ENCODE results near the gene MDFI. TPM values are rescaled to one million over a fixed set of nuclear protein-coding genes. Genes with fewer than 3 reads are reported as not detected.

Gene MDFI
- polyA plus RNA-seq, 1 donor from 2014 or later: 42.5 TPM

GRCh38 chr6:41623330-41623729 is 14.9 kb upstream of the MDFI start:
- Histone ChIP-seq H3K27ac (ENCODE audit: low read length) (no peak overlapping the region), H4K20me1 (ENCODE audit: insufficient read depth) (no peaks in the 10 kb centered on the region), H3K36me3 (ENCODE audit: insufficient read depth, low read length) (no peaks in the 10 kb centered on the region), H3K4me2 (ENCODE audit: low read length) (no peak overlapping the region), H3K9me2 (ENCODE audit: insufficient read depth, low read length) (no peaks in the 10 kb centered on the region), H3K27me3 (ENCODE audit: insufficient read depth, low read depth, low read length) (no peaks in the 10 kb centered on the region), H3K9me3 (ENCODE audit: low read length) (no peaks in the 10 kb centered on the region), H3F3A (ENCODE audit: insufficient read depth, low read length, poor library complexity, severe bottlenecking) (no peaks in the 10 kb centered on the region), H2AFZ (ENCODE audit: low read depth, low read length) (no peak overlapping the region), H3K79me2 (replicated peaks; ENCODE audit: insufficient read depth, low read length) (no peaks in the 10 kb centered on the region), H3K9ac (ENCODE audit: low read length) (no peak overlapping the region), H3K4me3 (ENCODE audit: low read length) (no peak overlapping the region)
- TF ChIP-seq EZH2 (IDR thresholded peaks at IDR 0.05; ENCODE audit: borderline replicate concordance, insufficient read depth, low read length, poor library complexity, severe bottlenecking): no peak
- TF ChIP-seq POLR2AphosphoS5 (IDR thresholded peaks at IDR 0.05): no peak
- no peak for TF ChIP-seq MXI1 (conservative IDR thresholded peaks at IDR 0.05; ENCODE audit: poor library complexity, severe bottlenecking)

- no peaks in the 10 kb centered on the region for H3K9me2 ChIP-seq (ENCODE audit: insufficient read depth, low read length)
- no peak overlapping the region for H3K9ac ChIP-seq (ENCODE audit: low read length)
- no peaks in the 10 kb centered on the region for H3K27me3 ChIP-seq (ENCODE audit: insufficient read depth, low read depth, low read length)
- no peaks in the 10 kb centered on the region for H3K79me2 ChIP-seq (replicated peaks; ENCODE audit: insufficient read depth, low read length)
- H3K4me2 ChIP-seq (ENCODE audit: low read length): no peak overlapping the region
- H3K36me3 ChIP-seq (ENCODE audit: insufficient read depth, low read length): no peaks in the 10 kb centered on the region
- H3K9me3 ChIP-seq (ENCODE audit: low read length): no peaks in the 10 kb centered on the region
- no peak overlapping the region for H3K4me3 ChIP-seq (ENCODE audit: low read length)
- H2AFZ ChIP-seq (ENCODE audit: low read depth, low read length): no peak overlapping the region
- TF ChIP-seq POLR2AphosphoS5 (IDR thresholded peaks at IDR 0.05) (no peak), RAD21 (conservative IDR thresholded peaks at IDR 0.05) (no peak), TAF1 (IDR thresholded peaks at IDR 0.05; ENCODE audit: low read depth) (no peak), CTCF (IDR thresholded peaks at IDR 0.05; ENCODE audit: poor library complexity, severe bottlenecking) (no peak), SMC3 (conservative IDR thresholded peaks at IDR 0.05; ENCODE audit: poor library complexity) (no peak), EZH2 (IDR thresholded peaks at IDR 0.05; ENCODE audit: borderline replicate concordance, insufficient read depth, low read length, poor library complexity, severe bottlenecking) (no peak), EP300 (conservative IDR thresholded peaks at IDR 0.05; ENCODE audit: poor library complexity, severe bottlenecking) (no peak)
- TF ChIP-seq, protein P1, sequence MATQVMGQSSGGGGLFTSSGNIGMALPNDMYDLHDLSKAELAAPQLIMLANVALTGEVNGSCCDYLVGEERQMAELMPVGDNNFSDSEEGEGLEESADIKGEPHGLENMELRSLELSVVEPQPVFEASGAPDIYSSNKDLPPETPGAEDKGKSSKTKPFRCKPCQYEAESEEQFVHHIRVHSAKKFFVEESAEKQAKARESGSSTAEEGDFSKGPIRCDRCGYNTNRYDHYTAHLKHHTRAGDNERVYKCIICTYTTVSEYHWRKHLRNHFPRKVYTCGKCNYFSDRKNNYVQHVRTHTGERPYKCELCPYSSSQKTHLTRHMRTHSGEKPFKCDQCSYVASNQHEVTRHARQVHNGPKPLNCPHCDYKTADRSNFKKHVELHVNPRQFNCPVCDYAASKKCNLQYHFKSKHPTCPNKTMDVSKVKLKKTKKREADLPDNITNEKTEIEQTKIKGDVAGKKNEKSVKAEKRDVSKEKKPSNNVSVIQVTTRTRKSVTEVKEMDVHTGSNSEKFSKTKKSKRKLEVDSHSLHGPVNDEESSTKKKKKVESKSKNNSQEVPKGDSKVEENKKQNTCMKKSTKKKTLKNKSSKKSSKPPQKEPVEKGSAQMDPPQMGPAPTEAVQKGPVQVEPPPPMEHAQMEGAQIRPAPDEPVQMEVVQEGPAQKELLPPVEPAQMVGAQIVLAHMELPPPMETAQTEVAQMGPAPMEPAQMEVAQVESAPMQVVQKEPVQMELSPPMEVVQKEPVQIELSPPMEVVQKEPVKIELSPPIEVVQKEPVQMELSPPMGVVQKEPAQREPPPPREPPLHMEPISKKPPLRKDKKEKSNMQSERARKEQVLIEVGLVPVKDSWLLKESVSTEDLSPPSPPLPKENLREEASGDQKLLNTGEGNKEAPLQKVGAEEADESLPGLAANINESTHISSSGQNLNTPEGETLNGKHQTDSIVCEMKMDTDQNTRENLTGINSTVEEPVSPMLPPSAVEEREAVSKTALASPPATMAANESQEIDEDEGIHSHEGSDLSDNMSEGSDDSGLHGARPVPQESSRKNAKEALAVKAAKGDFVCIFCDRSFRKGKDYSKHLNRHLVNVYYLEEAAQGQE (IDR thresholded peaks at IDR 0.05; ENCODE audit: borderline replicate concordance): no peak
- no peak overlapping the region for H3K27ac ChIP-seq (ENCODE audit: low read length)
- no peaks in the 10 kb centered on the region for H4K20me1 ChIP-seq (ENCODE audit: insufficient read depth)
- H3F3A ChIP-seq (ENCODE audit: insufficient read depth, low read length, poor library complexity, severe bottlenecking): no peaks in the 10 kb centered on the region
These were observed 13.5 kb upstream of the MDFI start for GRCh38 chr6:41624621-41625380.

All from neural cell (in vitro differentiated cells).